ENCODE results near the gene MEPCE.
"Not testable (repeated sequence)": the region's sequence is repeated elsewhere in the genome, so short reads cannot be mapped to it uniquely, and the experiment has no call there.

Gene MEPCE, protein sequence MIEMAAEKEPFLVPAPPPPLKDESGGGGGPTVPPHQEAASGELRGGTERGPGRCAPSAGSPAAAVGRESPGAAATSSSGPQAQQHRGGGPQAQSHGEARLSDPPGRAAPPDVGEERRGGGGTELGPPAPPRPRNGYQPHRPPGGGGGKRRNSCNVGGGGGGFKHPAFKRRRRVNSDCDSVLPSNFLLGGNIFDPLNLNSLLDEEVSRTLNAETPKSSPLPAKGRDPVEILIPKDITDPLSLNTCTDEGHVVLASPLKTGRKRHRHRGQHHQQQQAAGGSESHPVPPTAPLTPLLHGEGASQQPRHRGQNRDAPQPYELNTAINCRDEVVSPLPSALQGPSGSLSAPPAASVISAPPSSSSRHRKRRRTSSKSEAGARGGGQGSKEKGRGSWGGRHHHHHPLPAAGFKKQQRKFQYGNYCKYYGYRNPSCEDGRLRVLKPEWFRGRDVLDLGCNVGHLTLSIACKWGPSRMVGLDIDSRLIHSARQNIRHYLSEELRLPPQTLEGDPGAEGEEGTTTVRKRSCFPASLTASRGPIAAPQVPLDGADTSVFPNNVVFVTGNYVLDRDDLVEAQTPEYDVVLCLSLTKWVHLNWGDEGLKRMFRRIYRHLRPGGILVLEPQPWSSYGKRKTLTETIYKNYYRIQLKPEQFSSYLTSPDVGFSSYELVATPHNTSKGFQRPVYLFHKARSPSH

GRCh38 chr7:100429637-100430492, at the start of gene MEPCE:
Gene MEPCE, plus strand, starts transcription at chr7:100429831. Its CDS starts 188 bp downstream, at chr7:100430019.
- H3K4me3 ChIP-seq (ENCODE audit: low read depth, low read length) = peak within 1 kb of the TSS; percentile 68

- H3K4me3 ChIP-seq (ENCODE audit: low read depth, low read length) = no peak overlapping the region
Observed at GRCh38 chr7:100380196-100380595, 49.4 kb upstream of the MEPCE start.

GRCh38 chr7:100381531-100382233, 47.9 kb upstream of the MEPCE start:
- H3K4me3 ChIP-seq (ENCODE audit: low read depth, low read length) = not testable (repeated sequence)

DNA sequence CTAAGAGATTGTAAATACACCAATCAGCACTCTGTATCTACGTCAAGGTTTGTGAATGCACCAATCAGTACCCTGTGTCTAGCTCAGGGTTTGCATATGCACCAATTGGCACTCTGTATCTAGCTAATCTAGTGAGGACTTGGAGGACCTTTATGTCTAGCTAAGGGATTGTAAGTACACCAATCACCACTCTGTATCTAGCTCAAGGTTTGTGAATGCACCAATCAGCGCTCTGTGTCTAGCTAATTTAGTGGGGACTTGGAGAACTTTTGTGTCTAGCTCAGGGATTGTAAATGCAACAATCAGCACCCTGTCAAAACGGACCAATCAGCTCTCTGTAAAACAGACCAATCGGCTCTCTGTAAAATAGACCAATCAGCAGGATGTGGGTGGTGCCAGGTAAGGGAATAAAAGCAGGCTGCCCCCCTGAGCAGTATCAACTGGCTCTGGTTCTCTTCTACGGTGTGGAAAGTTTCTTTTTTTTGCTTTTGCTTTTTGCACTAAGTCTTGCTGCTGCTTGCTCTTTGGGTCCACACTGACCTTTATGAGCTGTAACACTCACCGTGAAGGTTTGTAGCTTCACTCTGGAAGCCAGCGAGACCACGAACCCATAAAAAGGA, 47.3 kb upstream of the MEPCE start:
- not testable (repeated sequence) for H3K4me3 ChIP-seq (ENCODE audit: low read depth, low read length)

DNA sequence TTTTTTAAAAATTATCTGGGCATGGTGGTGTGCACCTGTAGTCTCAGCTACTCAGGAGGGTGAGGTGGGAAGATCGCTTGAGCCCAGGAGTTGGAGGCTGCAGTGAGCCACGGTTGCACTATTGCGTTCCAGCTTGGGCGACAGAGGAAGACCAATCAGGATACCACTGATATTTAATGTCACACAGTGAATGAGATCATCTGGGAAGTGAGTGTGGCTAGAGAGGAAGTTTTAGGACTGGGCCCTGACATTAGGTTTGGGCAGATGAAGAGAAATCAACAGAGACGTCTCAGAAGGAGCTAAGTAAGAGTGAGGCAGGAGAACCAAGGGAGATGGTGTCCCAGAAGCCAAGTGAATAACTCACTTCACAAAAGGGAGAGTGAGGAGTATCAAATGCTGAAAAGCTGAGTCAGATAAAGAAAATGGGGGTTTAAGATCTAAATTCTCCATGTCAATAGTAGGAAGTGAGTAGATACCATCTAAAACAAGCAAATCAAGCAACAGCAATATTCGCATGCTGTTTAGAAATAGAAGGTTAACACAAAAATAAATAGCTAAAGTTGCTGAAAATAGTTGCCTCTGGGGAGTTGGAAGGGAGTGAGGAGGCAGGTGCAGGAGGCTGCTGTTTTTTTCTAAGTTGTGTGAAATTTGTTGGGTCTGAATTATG, 44.9 kb upstream of the MEPCE start:
- H3K4me3 ChIP-seq (ENCODE audit: low read depth, low read length) = no peak overlapping the region

DNA sequence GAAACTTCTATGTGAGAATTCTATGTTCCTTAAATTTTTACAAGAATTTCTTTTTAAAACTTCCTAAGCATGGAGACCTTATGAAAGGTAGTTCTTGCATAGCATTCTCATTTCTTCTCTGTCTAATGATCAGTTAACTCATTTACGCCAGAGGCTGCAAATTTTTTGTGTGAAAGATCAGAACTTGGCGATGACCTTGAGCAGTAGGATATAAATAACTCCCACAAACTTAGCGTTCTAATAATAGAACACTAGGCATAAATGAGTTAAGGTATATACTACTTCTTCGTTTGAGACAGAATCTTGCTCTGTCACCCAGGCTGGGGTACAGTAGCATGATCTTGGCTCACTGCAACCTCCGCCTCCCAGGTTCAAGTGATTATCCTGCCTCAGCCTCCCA, 42.7 kb upstream of the MEPCE start:
- no peak overlapping the region for H3K4me3 ChIP-seq (ENCODE audit: low read depth, low read length)

- no peak overlapping the region for H3K4me3 ChIP-seq (ENCODE audit: low read depth, low read length)
Observed at GRCh38 chr7:100387695-100388094, 41.9 kb upstream of the MEPCE start.

- H3K4me3 ChIP-seq (ENCODE audit: low read depth, low read length) = no peak overlapping the region
Observed at GRCh38 chr7:100389437-100390088, 40.1 kb upstream of the MEPCE start.

GRCh38 chr7:100390286-100391009, 39.2 kb upstream of the MEPCE start:
- H3K4me3 ChIP-seq (ENCODE audit: low read depth, low read length) = no peak overlapping the region

DNA sequence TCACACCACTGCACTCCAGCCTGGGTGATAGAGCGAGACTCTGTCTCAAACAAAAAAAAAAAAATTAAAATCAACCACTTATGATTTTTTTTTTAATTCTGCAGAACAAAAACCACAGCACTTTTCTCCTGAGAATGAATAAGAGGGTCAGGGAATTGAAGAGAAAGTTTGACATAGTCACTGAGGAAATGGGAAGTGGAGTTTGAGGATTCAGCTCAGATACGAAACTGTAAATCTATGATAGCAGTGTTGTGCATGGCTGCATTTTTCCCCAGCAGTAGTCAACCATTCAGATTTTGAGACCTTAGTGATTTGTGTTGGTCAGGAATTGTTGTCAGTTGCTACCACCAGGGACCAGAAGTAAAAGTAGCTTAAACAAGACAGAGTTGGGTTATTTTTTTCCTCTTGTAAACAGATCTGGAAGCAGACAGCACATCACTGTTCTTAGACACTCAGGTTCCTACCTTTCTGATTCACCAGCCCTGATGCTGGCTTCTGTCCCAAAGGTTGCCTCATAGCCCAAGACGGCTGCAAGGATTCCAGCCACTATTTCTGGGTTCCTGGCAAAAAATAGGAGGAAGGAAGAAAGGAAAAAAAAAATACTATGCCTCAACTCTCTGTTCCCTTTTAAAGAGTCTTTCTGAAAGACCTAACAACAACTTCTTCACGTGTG, 36.3 kb upstream of the MEPCE start:
- H3K4me3 ChIP-seq (ENCODE audit: low read depth, low read length) = no peak overlapping the region

GRCh38 chr7:100394077-100394476, 35.6 kb upstream of the MEPCE start:
- no peak overlapping the region for H3K4me3 ChIP-seq (ENCODE audit: low read depth, low read length)

DNA sequence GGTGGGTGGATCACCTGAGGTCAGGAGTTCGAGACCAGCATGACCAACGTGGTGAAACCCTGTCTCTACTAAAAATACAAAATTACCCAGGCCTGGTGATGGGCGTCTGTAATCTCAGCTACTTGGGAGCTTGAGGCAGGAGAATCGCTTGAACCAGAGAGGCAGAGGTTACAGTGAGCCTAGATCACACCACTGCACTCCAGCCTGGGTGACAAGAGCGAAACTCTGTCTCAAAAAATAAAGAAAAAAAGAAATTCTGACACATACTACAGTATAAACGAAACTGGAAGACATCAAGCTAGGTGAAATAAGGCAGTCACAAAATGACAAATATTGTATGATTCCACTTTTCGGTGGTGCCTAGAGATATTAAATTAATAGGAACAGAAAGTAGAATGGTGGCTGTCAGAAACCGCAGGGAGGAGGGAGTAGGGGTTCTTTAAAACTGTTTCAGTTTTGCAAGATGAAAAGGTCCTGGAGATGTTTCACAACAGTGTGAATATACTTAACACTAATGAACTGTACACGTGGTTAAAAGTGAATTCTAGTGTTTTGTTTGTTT, 33.1 kb upstream of the MEPCE start:
- H3K4me3 ChIP-seq (ENCODE audit: low read depth, low read length) = no peak overlapping the region

DNA sequence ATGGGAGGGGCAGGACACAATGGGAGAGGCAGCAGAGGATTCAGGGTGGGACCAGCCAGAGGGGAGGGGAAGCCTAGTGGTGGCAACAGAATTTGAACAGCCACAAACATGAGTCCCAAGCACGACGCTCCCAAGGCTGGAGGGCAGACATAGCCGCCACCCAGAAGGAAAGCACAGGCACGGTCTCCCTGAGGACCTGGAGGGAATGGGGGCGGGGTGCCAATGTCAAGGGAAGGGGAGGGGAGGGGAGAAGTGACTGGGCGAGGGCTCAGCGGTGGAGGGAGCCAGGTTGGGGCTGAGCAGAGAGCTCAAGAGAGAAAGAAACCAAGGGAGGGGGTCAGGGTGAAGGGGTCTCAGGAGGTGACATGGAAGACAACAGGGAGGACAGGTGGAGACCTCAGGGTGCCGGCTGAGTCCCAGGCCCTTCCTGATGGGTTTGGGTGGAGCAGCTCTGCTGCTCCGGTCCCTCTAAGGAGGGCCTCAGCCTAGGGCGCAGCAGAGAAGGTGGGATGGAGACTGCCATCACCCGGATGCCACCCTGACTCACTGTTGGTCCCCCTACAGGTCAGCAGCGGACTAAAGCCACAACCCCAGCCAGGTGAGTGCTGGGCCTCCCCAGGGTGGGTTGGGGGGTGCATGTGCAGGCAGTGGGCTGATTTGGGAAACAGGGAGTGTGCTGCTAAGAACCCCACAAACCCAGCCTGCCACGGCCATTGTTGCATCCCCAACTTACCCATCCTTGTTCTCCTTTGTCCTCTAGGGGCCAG, 32.1 kb upstream of the MEPCE start:
- H3K4me3 ChIP-seq (ENCODE audit: low read depth, low read length) = no peak overlapping the region

- H3K4me3 ChIP-seq (ENCODE audit: low read depth, low read length) = no peak overlapping the region
Observed at GRCh38 chr7:100398239-100398638, 31.4 kb upstream of the MEPCE start.

GRCh38 chr7:100400041-100400440, 29.6 kb upstream of the MEPCE start:
- no peak overlapping the region for H3K4me3 ChIP-seq (ENCODE audit: low read depth, low read length)

GRCh38 chr7:100400656-100401055, 29.0 kb upstream of the MEPCE start:
- no peak overlapping the region for H3K4me3 ChIP-seq (ENCODE audit: low read depth, low read length)

DNA sequence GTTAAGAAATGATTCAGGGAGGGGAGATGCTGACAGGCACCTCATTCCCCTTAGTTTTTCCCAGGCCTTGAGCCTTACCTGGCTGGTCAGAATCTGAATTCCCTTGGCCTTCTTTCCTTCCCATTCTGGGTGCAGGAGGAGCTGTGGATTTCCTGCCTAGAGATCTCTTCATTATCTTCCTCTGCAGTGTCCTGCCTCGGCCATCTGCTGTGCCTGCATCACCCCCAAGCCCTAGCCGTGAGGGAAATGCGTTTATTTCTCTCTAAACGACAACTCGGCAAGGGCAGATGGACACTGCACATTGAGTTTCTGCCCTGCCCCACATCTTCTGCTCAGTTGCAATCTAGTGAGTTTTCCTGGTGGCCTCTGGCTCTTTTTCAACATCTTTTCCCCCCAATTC, 27.8 kb upstream of the MEPCE start:
- H3K4me3 ChIP-seq (ENCODE audit: low read depth, low read length) = no peak overlapping the region
